Loucy (cell line): ENCODE measurements around the gene MYBL2.

Experiments
- H2AFZ ChIP-seq: fragments of 200-600 bp; sonication (generic); 2 replicates; pipeline ENCODE4 v1.6.0; 2016; ENCODE audit warnings: antibody characterized with exemption, mild to moderate bottlenecking, low read length, moderate library complexity
- H3F3A ChIP-seq: fragments of 200-600 bp; 2 replicates; pipeline ENCODE4 v1.6.0; 2016; ENCODE audit warnings: antibody characterized with exemption, low read depth, mild to moderate bottlenecking
- H3K27me3 ChIP-seq: fragments of 200-600 bp; sonication (generic); 2 replicates; pipeline ENCODE4 v1.6.1; 2014; ENCODE audit warnings: low read length, mild to moderate bottlenecking; ENCODE audit not compliant: insufficient read depth, poor library complexity, severe bottlenecking
- H3K36me3 ChIP-seq: fragments of 200-600 bp; sonication (generic); 2 replicates; pipeline ENCODE4 v1.6.1; 2016; ENCODE audit warnings: low read length; ENCODE audit not compliant: insufficient read depth
- H3K4me1 ChIP-seq: fragments of 200-600 bp; sonication (generic); 2 replicates; pipeline ENCODE4 v1.5.1; 2014; ENCODE audit warnings: low read length, mild to moderate bottlenecking; ENCODE audit not compliant: insufficient read depth, poor library complexity, severe bottlenecking
- H3K4me2 ChIP-seq: fragments of 200-600 bp; sonication (generic); 2 replicates; pipeline ENCODE4 v1.6.0; 2014; ENCODE audit warnings: antibody characterized with exemption, low read length, low read depth, mild to moderate bottlenecking; ENCODE audit not compliant: poor library complexity, severe bottlenecking
- H3K4me3 ChIP-seq: fragments of 200-600 bp; sonication (generic); 2 replicates; pipeline ENCODE4 v1.5.1; 2014; ENCODE audit warnings: low read length, mild to moderate bottlenecking, mixed read lengths; ENCODE audit not compliant: poor library complexity, severe bottlenecking
- H3K79me2 ChIP-seq: fragments of 200-600 bp; sonication (generic); 2 replicates; pipeline ENCODE4 v1.6.1; 2014; ENCODE audit warnings: low read length; ENCODE audit not compliant: insufficient read depth
- H3K9ac ChIP-seq: fragments of 200-600 bp; sonication (generic); 2 replicates; pipeline ENCODE4 v1.6.0; 2014; ENCODE audit warnings: mild to moderate bottlenecking, low read depth, low read length, moderate library complexity; ENCODE audit not compliant: poor library complexity, severe bottlenecking
- H3K9me2 ChIP-seq: fragments of 200-600 bp; sonication (generic); replicated peaks from 2 replicates; pipeline ENCODE4 v1.6.1; 2016; ENCODE audit warnings: low read depth, low read length, mixed read lengths
- H3K9me3 ChIP-seq: fragments of 200-600 bp; sonication (generic); 2 replicates; pipeline ENCODE4 v1.6.1; 2014; ENCODE audit warnings: mild to moderate bottlenecking, antibody characterized with exemption, low read length, low read depth; ENCODE audit not compliant: insufficient read depth
- H4K20me1 ChIP-seq: fragments of 200-600 bp; sonication (generic); 2 replicates; pipeline ENCODE4 v1.6.0; 2014; ENCODE audit warnings: antibody characterized with exemption, low read length, mild to moderate bottlenecking; ENCODE audit not compliant: insufficient read depth, poor library complexity, severe bottlenecking
- CTCF ChIP-seq: fragments of 200-600 bp; sonication (generic); conservative IDR thresholded peaks from 2 replicates; pipeline ENCODE4 v1.5.1; 2014; ENCODE audit warnings: mild to moderate bottlenecking, antibody characterized with exemption, low read length
- EZH2phosphoT487 ChIP-seq: fragments of 200-600 bp; IDR thresholded peaks from 2 replicates; pipeline ENCODE4 v1.6.1; 2018; ENCODE audit warnings: antibody characterized with exemption, mild to moderate bottlenecking, moderate library complexity, borderline replicate concordance

MYBL2 gene

GRCh38 chr20:43739148-43739749 lies 72.3 kb downstream of the MYBL2 start:
- Histone ChIP-seq H3K4me2 (no peak overlapping the region), H3K9me2 (no peaks in the 10 kb centered on the region), H3K27me3 (no peaks in the 10 kb centered on the region), H3K4me1 (no peaks in the 10 kb centered on the region), H3K4me3 (no peak overlapping the region), H3K9me3 (no peaks in the 10 kb centered on the region), H3K9ac (no peak overlapping the region), H3K36me3 (no peaks in the 10 kb centered on the region), H3F3A (no peaks in the 10 kb centered on the region), H3K79me2 (no peaks in the 10 kb centered on the region), H2AFZ (no peak overlapping the region), H4K20me1 (no peaks in the 10 kb centered on the region)
- TF ChIP-seq EZH2phosphoT487 = no peak
- no peak for TF ChIP-seq CTCF

- Histone ChIP-seq H3K36me3 (no peaks in the 10 kb centered on the region), H3F3A (no peaks in the 10 kb centered on the region), H3K9me3 (no peaks in the 10 kb centered on the region), H2AFZ (no peak overlapping the region), H3K4me2 (no peak overlapping the region), H3K9ac (no peak overlapping the region), H3K9me2 (no peaks in the 10 kb centered on the region), H3K4me1 (peaks cover 6% of the 10 kb centered on the region), H3K4me3 (no peak overlapping the region), H3K79me2 (no peaks in the 10 kb centered on the region), H4K20me1 (no peaks in the 10 kb centered on the region), H3K27me3 (no peaks in the 10 kb centered on the region)
- TF ChIP-seq EZH2phosphoT487 (no peak), CTCF (no peak)
These were observed 73.7 kb downstream of the MYBL2 start for GRCh38 chr20:43740642-43741041.

- Histone ChIP-seq H3K4me3 (no peak overlapping the region), H3F3A (no peaks in the 10 kb centered on the region), H3K36me3 (no peaks in the 10 kb centered on the region), H3K4me2 (no peak overlapping the region), H3K9ac (no peak overlapping the region), H3K27me3 (no peaks in the 10 kb centered on the region), H3K4me1 (peaks cover 17% of the 10 kb centered on the region), H2AFZ (no peak overlapping the region), H3K79me2 (no peaks in the 10 kb centered on the region), H3K9me2 (no peaks in the 10 kb centered on the region), H4K20me1 (no peaks in the 10 kb centered on the region), H3K9me3 (no peaks in the 10 kb centered on the region)
- TF ChIP-seq EZH2phosphoT487 (no peak), CTCF (no peak)
These were observed 77.3 kb downstream of the MYBL2 start for GRCh38 chr20:43744151-43744611.
